ENCODE results near the gene MTHFD1. TPM values are rescaled to one million over a fixed set of nuclear protein-coding genes. Genes with fewer than 3 reads are reported as not detected.

Gene MTHFD1
- polyA plus RNA-seq, 3 donors, result 11.8 to 21.3 (median 14.3) TPM

GRCh38 chr14:64439141-64439540 is 51.0 kb downstream of the MTHFD1 start:
- no peak for TF ChIP-seq CTCF (IDR thresholded peaks at IDR 0.05)
- no peaks in the 10 kb centered on the region for H3K9me3 ChIP-seq (replicated peaks in 1 of 2; ENCODE audit: control insufficient read depth in 1 of 2, insufficient read depth in 1 of 2, low read length in 2 of 2)
- peaks cover 51 to 93% of the 10 kb centered on the region in 2 donors for H3K36me3 ChIP-seq (replicated peaks in 1 of 2; ENCODE audit: control insufficient read depth in 1 of 2, insufficient read depth in 2 of 2, low read length in 2 of 2)
- H3K4me1 ChIP-seq (ENCODE audit: control insufficient read depth in 1 of 2, insufficient read depth in 2 of 2, low read length in 2 of 2), result no peaks in the 10 kb centered on the region
- H3K9ac ChIP-seq (ENCODE audit: insufficient read depth, low read length, poor library complexity, severe bottlenecking), result no peak overlapping the region
- no peaks in the 10 kb centered on the region for H4K20me1 ChIP-seq (ENCODE audit: insufficient read depth, low read length)
- H3K4me2 ChIP-seq (replicated peaks; ENCODE audit: extremely low read depth, low read length, poor library complexity, severe bottlenecking), result no peak overlapping the region
- intact Hi-C loops (cut with micrococcal nuclease), result loop anchor here in 1 of 2 donors (10.0 kb wide), 1 partner anchor 196 kb away; no protein-coding TSS in a partner anchor
- Mint-ChIP-seq H3K4me3 (no peak overlapping the region), H3K36me3 (peaks cover 59 to 74% of the 10 kb centered on the region in 2 donors), H3K27ac (no peak overlapping the region), H3K27me3 (ENCODE audit: low read depth in 3 of 3) (no peaks in the 10 kb centered on the region), H3K9me3 (no peaks in the 10 kb centered on the region), H3K4me1 (no peaks in the 10 kb centered on the region)
- H3K79me2 ChIP-seq (ENCODE audit: insufficient read depth, low read length), result no peaks in the 10 kb centered on the region
- no peak overlapping the region for H3K4me3 ChIP-seq (replicated peaks in 1 of 3; ENCODE audit: low read depth in 2 of 3, low read length in 3 of 3)
- no peak for DNase-seq
- H2AFZ ChIP-seq (ENCODE audit: insufficient read depth, low read depth, low read length, poor library complexity, severe bottlenecking), result no peak overlapping the region
- WGBS (ENCODE audit: insufficient coverage), result 100% methylated on average over 1 of the region's 6 CpGs
- no peak overlapping the region for H3K27ac ChIP-seq (ENCODE audit: low read depth in 1 of 2, low read length in 2 of 2)
- H3K27me3 ChIP-seq (ENCODE audit: control insufficient read depth in 2 of 2, insufficient read depth in 2 of 2, low read length in 2 of 2), result no peaks in the 10 kb centered on the region

GRCh38 chr14:64440494-64440893 is 52.3 kb downstream of the MTHFD1 start:
- intact Hi-C loops (cut with micrococcal nuclease), result no loop called here
- WGBS (ENCODE audit: insufficient coverage), result 60% methylated on average over 3 of the region's 3 CpGs
- H3K9me3 Mint-ChIP-seq, result no peaks in the 10 kb centered on the region
- no peaks in the 10 kb centered on the region for H3K27me3 Mint-ChIP-seq (ENCODE audit: low read depth in 3 of 3)
- Histone ChIP-seq H3K4me1 (ENCODE audit: control insufficient read depth in 1 of 2, insufficient read depth in 2 of 2, low read length in 2 of 2) (no peaks in the 10 kb centered on the region), H3K36me3 (replicated peaks in 1 of 2; ENCODE audit: control insufficient read depth in 1 of 2, insufficient read depth in 2 of 2, low read length in 2 of 2) (peaks cover 47 to 95% of the 10 kb centered on the region in 2 donors), H3K9ac (ENCODE audit: insufficient read depth, low read length, poor library complexity, severe bottlenecking) (no peak overlapping the region), H3K27ac (ENCODE audit: low read depth in 1 of 2, low read length in 2 of 2) (no peak overlapping the region), H3K4me2 (replicated peaks; ENCODE audit: extremely low read depth, low read length, poor library complexity, severe bottlenecking) (no peak overlapping the region), H3K27me3 (ENCODE audit: control insufficient read depth in 2 of 2, insufficient read depth in 2 of 2, low read length in 2 of 2) (no peaks in the 10 kb centered on the region), H3K4me3 (replicated peaks in 1 of 3; ENCODE audit: low read depth in 2 of 3, low read length in 3 of 3) (no peak overlapping the region), H3K9me3 (replicated peaks in 1 of 2; ENCODE audit: control insufficient read depth in 1 of 2, insufficient read depth in 1 of 2, low read length in 2 of 2) (no peaks in the 10 kb centered on the region), H4K20me1 (ENCODE audit: insufficient read depth, low read length) (no peaks in the 10 kb centered on the region), H2AFZ (ENCODE audit: insufficient read depth, low read depth, low read length, poor library complexity, severe bottlenecking) (no peak overlapping the region), H3K79me2 (ENCODE audit: insufficient read depth, low read length) (no peaks in the 10 kb centered on the region)
- H3K27ac Mint-ChIP-seq, result no peak overlapping the region
- no peak for DNase-seq
- no peaks in the 10 kb centered on the region for H3K4me1 Mint-ChIP-seq
- no peak overlapping the region for H3K4me3 Mint-ChIP-seq
- peaks cover 57 to 64% of the 10 kb centered on the region in 2 donors for H3K36me3 Mint-ChIP-seq
- no peak for TF ChIP-seq CTCF (IDR thresholded peaks at IDR 0.05)

Measured in CD14-positive monocyte (primary cell).